H1 (cell line): ENCODE results near the gene BBS12. TPM values are rescaled to one million over a fixed set of nuclear protein-coding genes. Genes with fewer than 3 reads are reported as not detected.

Experiments used
- CHD1 ChIP-seq: IDR thresholded peaks from 2 replicates; pipeline ENCODE4 v1.6.1; 2012; ENCODE audit warnings: low read depth, low read length, improper control_type of control experiment
- CHD7 ChIP-seq: fragments of 300-600 bp; sonication (generic); IDR thresholded peaks from 2 replicates; pipeline ENCODE4 v1.7.1; 2012; ENCODE audit warnings: low read length, moderate library complexity, mild to moderate bottlenecking, inconsistent platforms; ENCODE audit not compliant: insufficient replicate concordance
- CREB1 ChIP-seq: IDR thresholded peaks from 2 replicates; pipeline ENCODE4 v1.6.1; 2012; ENCODE audit warnings: inconsistent platforms
- E2F6 ChIP-seq: IDR thresholded peaks from 2 replicates; pipeline ENCODE4 v1.6.1; 2012; ENCODE audit warnings: inconsistent platforms
- HDAC6 ChIP-seq: IDR thresholded peaks from one replicate; pipeline ENCODE4 v1.7.1; 2012; ENCODE audit warnings: low read depth, mild to moderate bottlenecking, inconsistent platforms, low read length, moderate library complexity
- POLR2AphosphoS5 ChIP-seq: IDR thresholded peaks from 2 replicates; pipeline ENCODE4 v1.6.1; 2011; ENCODE audit warnings: low read depth, low read length
- POU5F1 ChIP-seq: IDR thresholded peaks from 2 replicates; pipeline ENCODE4 v1.6.1; 2011; ENCODE audit warnings: low read depth, mild to moderate bottlenecking, low read length, moderate library complexity
- SAP30 ChIP-seq: fragments of 300-600 bp; sonication (generic); IDR thresholded peaks from 2 replicates; pipeline ENCODE4 v1.7.1; 2012; ENCODE audit warnings: low read length, moderate library complexity, mild to moderate bottlenecking, inconsistent platforms; ENCODE audit not compliant: insufficient read depth, insufficient replicate concordance
- TBP ChIP-seq: IDR thresholded peaks from 2 replicates; pipeline ENCODE4 v1.6.1; 2011; ENCODE audit warnings: low read depth, low read length, improper control_type of control experiment
- TEAD4 ChIP-seq: IDR thresholded peaks from 2 replicates; pipeline ENCODE4 v1.6.1; 2012; ENCODE audit warnings: low read depth, low read length, inconsistent platforms, mixed read lengths
- polyA plus RNA-seq, 7 experiments: library from polyadenylated mRNA; depleted of rRNA in 3 of 7; stranded (reverse) in 5 of 7; unstranded in 2 of 7; fragments of >200 nt in 5 of 7; fragments of 200-250 nt in 2 of 7; gene quantifications; 1 replicate in 5 of 7; 2 replicates in 1 of 7; 4 replicates in 1 of 7; pipeline versions ENCODE4 v1.2.1 to v1.2.3, GENCODE V29; 2011 to 2013; ENCODE audit warnings: missing spikeins in 2 of 7, mixed read lengths in 2 of 7
- total RNA-seq: library from RNA; stranded (reverse); fragmentation: NEBNext Ultra II Directional; extraction: Animal tissue kit (Norgen Biotek cat#: 25700); gene quantifications from 2 replicates; pipeline ENCODE4 v1.2.1, GENCODE V29; 2021

The BBS12 gene
- total and polyA plus RNA-seq, 2 of the 8 experiments (the other 6 are each of a cell fraction or from before 2014, with no cell fraction given): 0.88 to 2.6 TPM

GRCh38 chr4:122692641-122693520, 39.6 kb upstream of the BBS12 start (continued):
- TF ChIP-seq CHD7 (no peak), TEAD4 (no peak), POU5F1 (no peak), SAP30 (no peak), TBP (no peak), CHD1 (no peak), E2F6 (no peak), HDAC6 (no peak), CREB1 (no peak), POLR2AphosphoS5 (no peak)
